ENCODE results near the gene RSAD1.
"Not testable (repeated sequence)": the region's sequence is repeated elsewhere in the genome, so short reads cannot be mapped to it uniquely, and the experiment has no call there.

DNA sequence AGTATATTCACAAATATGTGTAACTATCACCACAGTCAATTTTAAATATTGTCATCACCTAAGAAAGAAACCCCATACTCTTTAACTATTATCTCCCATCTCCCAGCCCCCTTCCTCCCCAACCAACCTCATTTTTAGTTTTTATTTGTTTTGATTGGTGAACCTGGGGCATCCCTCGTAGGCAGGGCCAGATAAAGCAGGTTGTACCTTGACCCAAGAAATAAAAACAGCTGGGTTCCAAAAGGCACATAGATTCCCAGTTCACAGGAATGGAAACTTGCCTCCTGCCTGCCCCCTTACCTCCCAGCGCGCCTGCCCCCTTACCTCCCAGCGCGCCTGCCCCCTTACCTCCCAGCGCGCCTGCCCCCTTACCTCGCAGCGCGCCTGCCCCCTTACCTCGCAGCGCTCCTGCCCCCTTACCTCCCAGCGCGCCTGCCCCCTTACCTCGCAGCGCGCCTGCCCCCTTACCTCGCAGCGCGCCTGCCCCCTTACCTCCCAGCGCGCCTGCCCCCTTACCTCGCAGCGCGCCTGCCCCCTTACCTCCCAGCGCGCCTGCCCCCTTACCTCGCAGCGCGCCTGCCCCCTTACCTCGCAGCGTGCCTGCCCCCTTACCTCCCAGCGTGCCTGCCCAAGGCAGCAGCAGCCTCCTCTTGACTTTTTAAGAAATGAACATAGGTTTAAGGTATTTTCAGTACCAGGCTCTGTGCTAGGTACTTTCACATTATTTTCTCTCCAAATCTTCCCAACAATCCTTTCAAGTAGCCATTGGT lies 2.7 kb upstream of the RSAD1 start:
- TF ChIP-seq POLR2A (IDR thresholded peaks at IDR 0.05) = not testable (repeated sequence)
- TF ChIP-seq, protein P1, sequence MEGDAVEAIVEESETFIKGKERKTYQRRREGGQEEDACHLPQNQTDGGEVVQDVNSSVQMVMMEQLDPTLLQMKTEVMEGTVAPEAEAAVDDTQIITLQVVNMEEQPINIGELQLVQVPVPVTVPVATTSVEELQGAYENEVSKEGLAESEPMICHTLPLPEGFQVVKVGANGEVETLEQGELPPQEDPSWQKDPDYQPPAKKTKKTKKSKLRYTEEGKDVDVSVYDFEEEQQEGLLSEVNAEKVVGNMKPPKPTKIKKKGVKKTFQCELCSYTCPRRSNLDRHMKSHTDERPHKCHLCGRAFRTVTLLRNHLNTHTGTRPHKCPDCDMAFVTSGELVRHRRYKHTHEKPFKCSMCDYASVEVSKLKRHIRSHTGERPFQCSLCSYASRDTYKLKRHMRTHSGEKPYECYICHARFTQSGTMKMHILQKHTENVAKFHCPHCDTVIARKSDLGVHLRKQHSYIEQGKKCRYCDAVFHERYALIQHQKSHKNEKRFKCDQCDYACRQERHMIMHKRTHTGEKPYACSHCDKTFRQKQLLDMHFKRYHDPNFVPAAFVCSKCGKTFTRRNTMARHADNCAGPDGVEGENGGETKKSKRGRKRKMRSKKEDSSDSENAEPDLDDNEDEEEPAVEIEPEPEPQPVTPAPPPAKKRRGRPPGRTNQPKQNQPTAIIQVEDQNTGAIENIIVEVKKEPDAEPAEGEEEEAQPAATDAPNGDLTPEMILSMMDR (IDR thresholded peaks at IDR 0.05) = not testable (repeated sequence)

All from thyroid gland (tissue), 4 donors.